GM12875 (cell line): ENCODE data around the gene CPNE6.

Source experiments
- H3K4me3 ChIP-seq: one replicate; pipeline ENCODE4 v1.5.1; 2011; ENCODE audit warnings: low read depth, low read length, control low read depth
- TF ChIP-seq, protein P1 (sequence below): IDR thresholded peaks from 2 replicates; pipeline ENCODE4 v1.5.1; 2011; ENCODE audit warnings: low read depth, mild to moderate bottlenecking, control low read depth, inconsistent platforms, low read length, moderate library complexity, borderline replicate concordance; ENCODE audit not compliant: insufficient read depth

The CPNE6 gene

DNA sequence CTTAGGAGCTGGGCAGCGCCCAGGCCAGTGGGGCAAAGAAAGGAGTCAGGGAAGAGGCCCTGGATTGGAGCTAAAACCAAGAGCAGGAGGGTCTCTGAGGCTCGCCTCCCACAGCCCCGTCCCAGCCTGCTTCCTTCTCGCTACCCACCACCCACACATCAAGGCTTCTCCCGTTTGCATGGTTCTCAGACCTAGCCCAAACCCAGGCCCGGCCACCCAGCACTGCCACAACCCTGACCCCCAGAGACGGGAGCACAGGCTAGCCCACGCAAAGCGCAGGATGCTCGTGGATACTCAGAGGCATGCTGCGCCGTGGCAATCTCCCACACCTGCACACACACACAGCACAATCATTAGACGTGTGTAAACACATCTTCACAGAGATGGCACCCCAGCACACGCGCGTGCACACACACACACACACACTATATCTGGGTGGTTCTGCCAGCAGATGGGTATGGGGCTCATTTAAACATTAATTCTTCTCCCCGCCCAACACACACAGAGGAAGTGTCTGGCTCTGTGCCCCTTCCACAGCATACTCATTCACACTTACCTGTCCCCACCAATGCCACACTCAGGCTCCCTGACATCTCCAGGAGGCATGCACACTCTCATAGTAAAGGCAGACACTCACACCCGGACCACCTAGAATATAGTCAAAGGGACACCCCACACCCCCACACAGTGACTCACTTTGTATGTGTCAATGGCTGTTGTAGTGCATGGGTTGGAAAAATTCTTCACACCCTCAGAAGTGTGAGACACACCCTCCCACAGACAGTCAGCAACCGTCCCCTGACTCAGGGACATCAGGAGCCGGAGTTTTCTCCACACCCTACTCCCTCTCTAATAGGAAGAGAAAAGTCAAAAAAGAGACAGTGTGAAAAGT is 18.5 kb upstream of the CPNE6 start:
- TF ChIP-seq, protein P1, sequence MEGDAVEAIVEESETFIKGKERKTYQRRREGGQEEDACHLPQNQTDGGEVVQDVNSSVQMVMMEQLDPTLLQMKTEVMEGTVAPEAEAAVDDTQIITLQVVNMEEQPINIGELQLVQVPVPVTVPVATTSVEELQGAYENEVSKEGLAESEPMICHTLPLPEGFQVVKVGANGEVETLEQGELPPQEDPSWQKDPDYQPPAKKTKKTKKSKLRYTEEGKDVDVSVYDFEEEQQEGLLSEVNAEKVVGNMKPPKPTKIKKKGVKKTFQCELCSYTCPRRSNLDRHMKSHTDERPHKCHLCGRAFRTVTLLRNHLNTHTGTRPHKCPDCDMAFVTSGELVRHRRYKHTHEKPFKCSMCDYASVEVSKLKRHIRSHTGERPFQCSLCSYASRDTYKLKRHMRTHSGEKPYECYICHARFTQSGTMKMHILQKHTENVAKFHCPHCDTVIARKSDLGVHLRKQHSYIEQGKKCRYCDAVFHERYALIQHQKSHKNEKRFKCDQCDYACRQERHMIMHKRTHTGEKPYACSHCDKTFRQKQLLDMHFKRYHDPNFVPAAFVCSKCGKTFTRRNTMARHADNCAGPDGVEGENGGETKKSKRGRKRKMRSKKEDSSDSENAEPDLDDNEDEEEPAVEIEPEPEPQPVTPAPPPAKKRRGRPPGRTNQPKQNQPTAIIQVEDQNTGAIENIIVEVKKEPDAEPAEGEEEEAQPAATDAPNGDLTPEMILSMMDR = no peak
- H3K4me3 ChIP-seq = no peak overlapping the region

DNA sequence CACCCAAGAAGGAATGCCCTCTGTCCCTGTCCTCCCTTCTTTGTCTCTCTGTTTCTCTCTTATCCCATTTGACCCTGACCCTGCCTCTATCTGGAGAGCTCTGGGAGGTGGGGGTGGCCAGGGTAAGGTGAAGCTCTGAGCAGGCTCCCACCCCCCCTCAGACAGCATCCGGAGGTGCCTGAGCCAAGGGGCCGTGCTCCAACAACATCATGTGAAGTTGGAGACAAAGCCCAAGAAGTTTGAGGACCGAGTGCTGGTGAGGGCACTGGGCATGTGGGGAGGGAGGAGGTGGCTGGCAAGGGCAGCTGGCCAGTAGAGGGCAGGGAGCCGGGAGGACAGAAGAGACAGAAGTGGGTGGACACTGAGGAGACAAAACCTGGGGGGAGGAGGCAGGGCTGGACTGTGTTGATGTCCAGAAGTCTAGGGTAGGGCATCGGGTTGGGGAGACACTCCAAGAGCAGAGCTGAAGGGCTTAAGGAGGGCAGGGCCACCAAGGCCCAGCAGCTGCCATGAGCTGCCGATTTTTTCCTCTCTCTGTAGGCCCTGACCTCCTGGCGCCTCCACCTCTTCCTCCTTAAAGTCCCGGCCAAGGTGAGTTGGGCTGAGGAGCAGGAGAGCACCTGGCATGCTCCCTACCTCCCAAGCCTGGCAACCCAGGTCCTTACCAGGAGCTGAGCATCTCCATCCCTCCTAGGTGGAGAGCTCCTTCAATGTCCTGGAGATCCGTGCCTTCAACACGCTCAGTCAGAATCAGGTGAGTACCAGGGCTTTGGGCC is 17.6 kb upstream of the CPNE6 start:
- no peak overlapping the region for H3K4me3 ChIP-seq
- TF ChIP-seq, protein P1 = no peak

DNA sequence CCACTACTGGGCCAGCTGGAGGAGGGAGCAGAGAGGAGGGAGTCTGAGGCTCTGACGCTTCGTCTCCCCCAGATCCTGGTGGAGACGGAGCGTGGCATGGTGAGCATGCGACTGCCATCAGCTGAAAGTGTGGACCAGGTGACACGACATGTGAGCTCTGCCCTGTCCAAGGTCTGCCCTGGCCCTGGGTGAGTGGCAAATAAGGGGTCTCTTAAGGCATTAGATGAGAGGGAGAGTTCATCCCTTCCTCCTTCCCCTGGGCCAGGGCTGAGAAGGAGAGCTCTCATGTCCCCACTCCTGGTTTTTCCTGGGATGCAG is 17.1 kb upstream of the CPNE6 start:
- TF ChIP-seq, protein P1 = no peak
- H3K4me3 ChIP-seq = no peak overlapping the region

DNA sequence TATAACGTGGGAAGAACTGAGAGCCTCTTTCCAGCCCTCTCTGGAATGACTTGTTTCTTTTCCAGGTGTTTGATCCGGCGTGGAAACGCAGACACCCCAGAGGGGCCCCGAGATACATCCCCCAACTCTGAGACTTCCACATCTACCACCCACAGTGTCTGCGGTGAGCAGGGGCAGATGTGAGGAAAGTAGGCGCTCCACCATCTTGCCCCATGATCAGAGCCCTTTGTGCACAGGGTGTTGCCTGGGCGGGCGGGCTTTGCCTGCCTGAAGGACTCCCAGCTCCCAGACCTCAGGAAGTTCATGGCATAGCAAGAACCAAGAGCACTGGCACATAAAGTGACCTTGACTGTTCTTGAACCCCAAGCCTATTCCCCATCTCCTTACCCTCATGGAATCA is 16.7 kb upstream of the CPNE6 start:
- TF ChIP-seq, protein P1 = no peak
- no peak overlapping the region for H3K4me3 ChIP-seq

DNA sequence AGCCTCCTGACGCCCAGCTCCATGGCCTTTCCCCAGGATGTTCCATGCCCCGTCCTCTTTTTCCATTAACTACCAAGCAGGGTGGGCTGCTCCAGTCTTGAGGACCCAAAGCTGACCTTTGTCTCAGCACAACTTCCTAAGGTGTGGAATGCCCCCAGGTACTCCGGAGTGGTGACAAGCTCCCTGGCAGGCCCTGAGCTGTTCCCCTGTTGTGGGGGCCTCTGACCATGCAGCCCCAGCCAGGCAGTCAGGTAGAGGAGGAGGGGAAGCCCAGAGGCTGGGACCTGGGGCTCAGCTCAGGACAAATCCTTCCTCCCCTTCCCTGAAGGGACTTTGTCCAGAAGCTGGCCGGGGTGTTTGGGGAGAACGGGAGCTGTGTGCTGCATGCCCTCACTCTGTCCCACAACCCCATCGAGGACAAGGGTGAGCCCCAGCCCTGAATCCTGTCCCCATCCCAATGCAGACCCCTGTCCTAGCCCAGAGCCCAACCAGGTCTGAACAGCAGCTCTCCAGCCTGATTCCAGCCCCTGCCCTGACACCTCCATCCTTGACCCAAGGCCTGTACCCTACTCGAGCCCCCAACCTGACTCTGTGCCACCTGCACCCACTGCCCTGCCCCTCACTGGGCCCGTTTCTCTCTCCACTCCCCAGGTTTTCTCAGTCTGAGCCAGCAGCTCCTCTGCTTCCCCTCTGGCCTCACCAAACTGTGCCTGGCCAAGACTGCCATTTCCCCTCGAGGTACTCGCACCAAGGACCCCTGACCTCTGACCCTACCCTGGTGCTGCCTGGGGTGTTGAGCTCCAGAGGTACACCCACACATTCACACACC is 15.2 kb upstream of the CPNE6 start:
- no peak overlapping the region for H3K4me3 ChIP-seq
- TF ChIP-seq, protein P1 = no peak

DNA sequence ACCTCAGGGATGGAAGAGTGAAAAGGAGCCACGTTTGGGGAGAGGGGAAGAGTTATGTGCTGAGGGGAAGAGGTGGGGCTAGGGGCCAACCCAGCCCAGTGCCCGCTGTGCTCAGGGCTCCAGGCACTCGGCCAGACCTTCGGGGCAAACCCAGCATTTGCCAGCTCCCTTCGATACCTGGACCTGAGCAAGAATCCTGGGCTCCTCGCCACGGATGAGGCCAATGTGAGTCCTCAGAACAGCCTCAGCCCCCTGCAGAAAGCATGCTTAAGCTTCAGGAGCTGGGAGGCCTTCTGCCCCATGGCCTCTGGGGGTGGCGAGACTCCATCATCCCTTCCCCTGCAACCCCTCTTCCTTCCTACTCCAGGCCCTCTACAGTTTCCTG is 14.6 kb upstream of the CPNE6 start:
- H3K4me3 ChIP-seq = no peak overlapping the region
- TF ChIP-seq, protein P1 = no peak
